SH-SY5Y (cell line): ENCODE measurements around the gene WSB1.

ENCODE experiments used
- GATA2 ChIP-seq: IDR thresholded peaks from 2 replicates; pipeline ENCODE4 v1.6.1; 2011; ENCODE audit warnings: mild to moderate bottlenecking, low read depth, low read length
- GATA3 ChIP-seq: IDR thresholded peaks from 2 replicates; pipeline ENCODE4 v1.6.1; 2011; ENCODE audit warnings: low read depth, mild to moderate bottlenecking, low read length, moderate library complexity

DNA sequence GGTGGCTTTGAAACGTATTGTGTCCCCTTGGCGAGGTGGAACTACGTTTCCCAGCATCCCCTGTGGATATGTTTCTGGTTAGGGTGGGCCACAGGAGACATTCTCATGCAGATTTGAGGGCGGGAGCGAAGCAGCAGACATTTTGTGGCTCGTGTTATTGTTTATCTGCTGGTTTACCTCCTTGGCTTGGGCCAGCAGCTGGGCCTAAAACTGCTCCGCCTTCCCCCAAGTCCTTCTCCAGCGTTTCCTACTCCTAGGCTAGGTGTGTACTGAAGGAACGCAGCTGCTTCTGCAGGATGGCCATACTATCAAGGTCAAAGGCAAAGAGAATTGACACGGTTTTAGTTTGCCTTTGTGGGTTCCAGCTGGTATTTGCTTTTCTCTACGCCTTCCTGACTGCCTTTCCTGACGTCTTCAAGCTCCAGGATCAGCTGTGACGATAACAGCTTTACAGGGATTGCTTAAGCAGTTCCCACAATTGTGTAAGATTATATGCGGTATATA, 17.2 kb upstream of the WSB1 start:
- TF ChIP-seq GATA2 (no peak), GATA3 (no peak)
